ENCODE measurements around the gene CERS2.

The CERS2 gene, protein sequence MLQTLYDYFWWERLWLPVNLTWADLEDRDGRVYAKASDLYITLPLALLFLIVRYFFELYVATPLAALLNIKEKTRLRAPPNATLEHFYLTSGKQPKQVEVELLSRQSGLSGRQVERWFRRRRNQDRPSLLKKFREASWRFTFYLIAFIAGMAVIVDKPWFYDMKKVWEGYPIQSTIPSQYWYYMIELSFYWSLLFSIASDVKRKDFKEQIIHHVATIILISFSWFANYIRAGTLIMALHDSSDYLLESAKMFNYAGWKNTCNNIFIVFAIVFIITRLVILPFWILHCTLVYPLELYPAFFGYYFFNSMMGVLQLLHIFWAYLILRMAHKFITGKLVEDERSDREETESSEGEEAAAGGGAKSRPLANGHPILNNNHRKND

DNA sequence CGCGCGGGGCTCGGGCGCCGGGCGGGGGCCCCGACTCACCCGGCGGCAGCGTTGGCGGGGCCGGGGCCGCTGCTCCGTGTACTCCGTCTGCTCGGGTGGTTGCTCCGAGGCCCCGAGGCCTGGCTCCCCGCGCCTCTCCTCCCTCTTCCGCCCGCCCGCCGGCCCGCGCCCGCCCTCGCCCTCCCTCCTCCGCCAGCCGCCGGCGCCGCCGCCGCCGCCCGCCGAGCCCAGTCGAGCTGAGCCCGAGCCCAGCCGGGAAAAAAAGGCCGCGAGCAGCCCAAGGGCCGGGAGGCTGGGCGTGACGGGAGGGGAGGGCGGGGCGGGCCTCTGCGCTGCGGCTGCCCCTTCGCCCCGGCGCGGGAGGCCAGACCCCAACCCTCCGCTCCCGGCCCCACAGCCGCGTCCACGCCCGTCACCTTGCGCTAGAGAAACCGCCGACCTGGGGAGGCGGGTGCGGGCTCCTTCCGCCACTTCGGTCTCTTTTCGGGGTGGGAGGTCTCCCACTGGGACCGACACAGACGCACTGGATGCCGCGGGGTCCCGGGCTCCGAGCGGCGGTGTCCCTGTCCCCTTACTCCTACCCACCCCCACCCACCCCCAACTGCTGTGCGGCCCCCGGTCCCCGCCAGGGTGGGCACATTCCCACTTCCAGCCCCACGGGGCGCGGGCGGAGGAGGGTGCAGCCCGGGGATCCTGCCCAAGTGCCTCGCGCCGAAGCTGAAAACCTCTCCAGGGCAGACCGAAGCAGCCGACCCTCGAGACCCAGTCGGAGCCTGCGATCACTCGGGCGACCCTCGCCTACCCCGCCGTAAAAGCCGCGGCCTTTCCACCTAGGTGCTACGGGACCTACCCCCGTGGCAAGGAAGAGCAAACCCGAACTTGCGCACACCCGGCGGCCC is at the start of gene CERS2:
CERS2 (minus strand) TSS at position 256 of the 899 bp plus-strand sequence. CDS start 5,745 bp downstream, outside the sequence.
- DNase-seq, result peak; percentile 76

DNA sequence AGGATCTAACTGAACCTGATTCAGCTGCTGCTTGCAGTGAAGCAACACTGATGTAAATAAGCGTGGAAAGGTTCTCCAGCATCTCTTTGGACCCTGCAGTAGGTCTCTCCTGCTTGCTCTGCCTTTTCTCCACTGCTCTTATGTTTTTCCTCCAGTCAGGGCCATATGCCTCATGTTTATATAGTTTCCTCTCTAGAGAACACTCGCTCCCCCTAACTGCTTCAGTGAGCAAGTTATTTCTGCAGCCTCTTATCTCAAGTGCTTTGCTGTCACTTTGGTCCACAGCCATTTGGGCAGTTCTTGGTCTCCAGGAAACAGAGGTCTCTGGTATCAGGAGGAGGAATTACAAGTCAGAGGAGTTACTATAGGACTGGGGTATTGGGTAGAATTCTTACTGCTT is 38.9 kb upstream of the CERS2 start:
- no peak for DNase-seq

DNA sequence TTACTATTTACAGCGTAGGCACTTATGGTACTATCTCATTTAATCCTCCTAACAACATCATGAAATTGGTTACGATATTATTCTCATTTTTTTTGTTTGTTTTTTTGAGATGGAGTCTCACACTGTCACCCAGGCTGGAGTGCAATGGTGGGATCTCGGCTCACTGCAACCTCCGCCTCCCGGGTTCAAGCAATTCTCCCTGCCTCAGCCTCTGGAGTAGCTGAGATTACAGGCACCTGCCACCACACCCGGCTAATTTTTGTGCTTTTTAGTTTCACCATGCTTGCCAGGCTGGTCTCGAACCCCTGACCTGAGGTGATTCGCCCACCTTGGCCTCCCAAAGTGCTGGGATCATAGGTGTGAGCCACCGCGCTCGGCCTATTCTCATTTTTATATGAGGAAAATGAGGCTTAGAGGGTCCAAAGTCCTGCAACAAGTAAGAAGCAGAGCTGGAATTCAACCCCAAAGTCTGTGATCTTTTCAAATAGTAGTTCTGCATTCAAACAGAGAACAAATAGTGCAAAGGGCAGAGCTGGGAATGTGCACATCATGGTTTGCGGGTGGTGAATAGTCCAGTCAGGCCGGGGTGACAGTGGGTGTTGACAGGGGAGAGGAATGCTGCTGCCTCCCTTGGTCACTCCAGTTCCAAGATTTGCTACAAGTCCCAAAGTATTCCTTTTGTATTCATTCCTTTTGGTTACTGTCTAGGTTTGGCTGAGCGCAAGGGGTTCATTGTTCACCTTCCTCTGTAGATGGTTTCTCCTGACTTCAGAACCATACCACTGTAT is 38.2 kb upstream of the CERS2 start:
- DNase-seq, result no peak

DNA sequence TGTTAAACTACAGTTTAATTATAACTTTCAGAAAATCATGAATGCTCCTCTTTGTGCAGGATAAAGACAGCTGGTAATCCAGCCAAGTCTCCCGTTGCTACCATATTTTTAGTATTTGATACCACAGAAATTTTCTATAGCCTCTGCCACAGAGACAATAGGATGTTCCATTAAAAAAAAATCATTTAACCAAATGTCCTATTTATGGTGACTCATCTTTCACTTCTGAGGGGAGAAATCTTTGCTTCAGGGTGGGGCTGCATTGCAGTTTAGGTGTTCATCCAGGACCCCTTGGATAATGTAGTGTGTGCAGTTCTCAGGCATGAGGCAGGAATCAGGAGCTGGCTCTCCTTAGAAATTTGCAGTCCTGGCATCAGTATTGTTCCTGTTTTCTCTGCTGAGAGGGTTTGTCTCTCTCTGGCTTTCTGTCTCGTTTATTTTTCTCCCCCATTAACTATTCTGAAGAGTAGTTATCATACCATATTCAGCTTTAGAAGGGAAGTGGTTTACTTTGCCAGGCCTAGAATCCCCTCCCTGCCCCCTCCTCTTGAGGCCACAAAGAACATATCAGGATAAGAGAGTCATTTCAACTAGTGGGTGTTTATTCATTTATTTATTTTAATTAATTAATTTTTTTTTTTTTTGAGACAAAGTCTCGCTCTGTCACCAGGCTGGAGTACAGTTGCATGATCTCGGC is 36.7 kb upstream of the CERS2 start:
- DNase-seq, result no peak

DNA sequence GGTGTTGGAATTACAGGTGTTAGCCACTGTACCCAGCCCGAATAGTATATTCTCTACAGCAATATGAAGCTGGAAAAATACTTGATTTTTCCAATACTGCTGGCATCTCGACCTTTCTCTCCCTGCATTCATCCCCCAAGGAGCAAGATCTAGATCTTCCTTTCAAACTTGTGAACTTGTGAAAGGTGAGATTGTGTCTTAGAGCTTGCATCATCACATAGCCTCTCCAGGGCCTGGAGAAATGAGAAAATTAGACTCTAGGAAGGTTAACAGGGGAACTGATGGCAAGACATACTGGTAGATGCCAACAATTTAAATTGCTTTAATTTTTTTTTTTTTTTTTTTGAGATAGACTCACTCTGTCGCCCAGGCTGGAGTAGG is 35.7 kb upstream of the CERS2 start:
- DNase-seq, result no peak

DNA sequence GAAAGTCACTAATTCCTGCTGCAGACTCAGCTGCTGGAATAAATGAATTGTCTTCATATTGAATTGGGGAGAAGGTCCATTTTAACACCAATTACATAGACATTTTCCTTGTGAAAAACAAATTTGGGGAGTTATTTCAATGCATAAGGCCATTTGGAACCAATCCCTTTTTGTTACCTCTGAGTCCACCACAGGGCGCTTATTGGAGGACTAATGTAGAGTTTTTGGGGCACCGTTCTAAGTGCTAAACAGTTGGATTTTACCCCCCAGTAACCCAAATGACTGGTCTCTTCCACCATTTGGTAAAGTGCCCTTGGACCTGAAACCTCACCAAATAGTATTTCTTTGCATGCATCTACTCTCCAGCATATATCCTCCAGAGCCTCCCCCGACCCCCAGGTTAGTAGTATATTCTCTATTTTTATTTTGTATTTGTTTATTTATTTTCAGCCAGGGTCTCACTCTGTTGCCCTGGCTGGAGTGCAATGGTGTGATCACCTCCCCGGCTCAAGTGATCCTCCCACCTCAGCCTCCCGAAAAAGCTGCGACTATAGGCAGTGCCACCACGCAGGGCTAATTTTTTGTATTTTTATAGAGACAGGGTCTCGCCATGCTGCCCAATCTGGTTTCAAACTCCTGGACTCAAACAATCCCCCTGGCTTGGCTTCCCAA is 35.2 kb upstream of the CERS2 start:
- no peak for DNase-seq

DNA sequence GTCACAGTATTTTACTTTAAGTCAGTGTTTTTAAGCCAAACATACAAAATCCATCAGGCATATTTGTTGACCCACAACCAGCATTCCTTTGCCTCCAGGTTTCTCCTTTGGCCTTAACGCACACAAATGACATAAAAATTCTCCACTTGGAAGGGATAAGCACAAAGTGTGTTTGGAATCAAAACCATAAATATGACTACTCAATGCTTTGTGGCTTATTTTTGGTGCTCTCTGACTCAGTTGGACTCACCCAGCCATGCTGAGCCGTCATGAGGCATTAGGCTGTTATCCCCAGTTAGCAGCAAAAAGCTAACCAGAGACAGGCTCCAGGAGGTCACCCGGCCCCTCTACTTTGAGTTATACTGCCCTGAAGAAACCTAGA is 34.6 kb upstream of the CERS2 start:
- no peak for DNase-seq

DNA sequence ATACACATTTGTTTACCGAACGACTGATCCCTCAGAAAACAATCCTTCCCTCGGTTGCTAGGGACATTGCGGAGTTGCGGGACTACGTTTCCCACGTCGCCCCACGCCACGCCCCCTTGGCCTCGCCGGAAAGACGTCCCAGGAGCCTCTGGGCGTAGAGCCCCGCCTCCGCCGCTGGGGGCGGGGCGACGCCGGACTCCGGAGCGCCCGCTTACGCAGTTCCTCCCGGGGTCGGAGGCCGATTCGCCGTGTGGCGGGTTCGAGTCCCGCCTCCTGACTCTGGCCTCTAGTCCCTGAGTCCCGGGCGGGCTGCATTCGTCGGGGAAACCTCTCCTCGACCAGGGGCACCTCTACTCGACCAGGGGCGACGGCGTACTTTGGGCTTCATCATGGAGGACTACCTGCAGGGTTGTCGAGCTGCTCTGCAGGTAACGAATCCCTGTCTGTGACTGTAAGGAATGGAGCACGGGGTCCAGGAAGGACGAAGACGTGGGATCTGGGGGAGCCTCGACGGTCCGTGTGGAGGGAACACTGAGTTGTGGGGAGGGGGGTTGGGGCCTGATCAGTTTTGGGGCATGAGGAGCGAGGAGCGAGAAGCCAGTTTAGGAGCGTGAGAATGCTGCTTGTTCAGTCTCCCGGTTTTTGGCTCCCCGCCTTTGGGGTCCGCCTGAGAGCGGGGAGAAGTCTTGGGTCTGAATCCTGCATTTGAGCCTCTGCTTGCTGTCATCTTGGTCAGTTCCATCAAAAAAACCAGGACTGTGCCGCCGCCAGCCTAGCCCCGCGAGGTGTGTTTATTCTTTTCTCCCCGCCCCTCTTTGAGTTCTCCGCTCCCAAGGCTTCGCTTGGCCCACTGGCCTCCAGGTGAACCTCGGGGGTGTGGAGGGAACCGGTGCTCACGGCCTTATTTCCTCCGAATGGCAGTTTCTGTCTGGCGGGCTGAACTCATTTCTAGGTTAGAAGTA is 33.9 kb upstream of the CERS2 start, which contains the start of gene PRUNE1:
PRUNE1 (plus strand) TSS at position 206 of the 962 bp plus-strand sequence; CDS start at position 390, 184 bp downstream.
- peak; percentile 98 for DNase-seq

DNA sequence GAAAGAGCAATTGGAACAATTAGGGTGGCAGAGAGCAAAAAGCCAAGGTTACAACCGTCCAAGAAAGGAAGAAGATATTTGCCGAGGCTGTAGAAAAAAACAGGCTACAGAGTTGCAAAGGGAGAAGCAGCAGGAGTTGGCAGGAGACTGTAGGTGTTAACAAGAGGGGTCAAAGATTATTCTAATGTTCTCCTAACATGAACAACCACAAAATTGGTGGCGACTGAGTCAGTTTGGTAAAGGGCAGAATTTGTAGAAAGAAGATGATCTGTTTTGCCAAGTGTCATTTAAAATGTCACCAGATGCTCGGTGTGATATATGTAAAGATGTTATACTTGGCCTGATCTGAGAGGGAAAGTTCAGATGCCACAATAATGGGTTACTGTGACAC is 33.2 kb upstream of the CERS2 start:
- DNase-seq, result no peak

DNA sequence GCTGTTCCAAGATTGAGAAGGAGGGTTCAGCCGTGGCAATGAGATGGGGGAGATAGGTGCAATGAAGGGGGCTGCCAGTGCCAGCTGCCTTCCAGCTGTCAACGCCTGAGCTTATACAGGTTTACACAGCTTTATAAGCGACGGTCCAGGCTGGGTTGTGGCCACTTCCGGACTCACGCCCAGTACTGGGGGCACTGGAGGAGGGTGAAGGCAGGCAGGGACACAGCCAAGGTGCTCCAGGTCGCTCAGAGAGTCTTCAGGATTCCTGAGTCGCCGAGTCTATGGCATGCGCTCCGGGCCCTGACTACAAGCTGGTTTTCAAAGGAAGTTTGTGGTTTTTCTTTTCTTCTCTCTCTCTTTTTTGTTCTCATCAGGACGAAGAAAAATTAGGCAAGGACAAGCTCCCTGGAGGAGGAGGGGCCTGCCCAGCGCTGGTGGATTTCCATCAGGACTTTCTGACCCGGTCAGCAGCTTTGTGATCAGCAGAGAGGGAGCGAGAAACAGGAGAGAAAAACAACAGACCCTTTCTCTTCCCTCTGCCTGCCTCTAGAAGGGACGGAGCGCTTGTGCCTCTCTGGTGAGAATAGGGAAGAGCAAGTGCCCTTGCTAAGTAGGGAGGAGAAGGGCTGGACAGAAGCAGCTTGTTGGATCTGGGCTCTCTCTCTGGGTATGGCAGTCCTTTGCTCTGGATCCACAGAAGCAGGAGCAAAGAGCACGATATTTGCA is 31.9 kb upstream of the CERS2 start, which contains the start of gene MINDY1:
MINDY1 (minus strand) TSS at position 576 of the 726 bp plus-strand sequence. CDS start 4,285 bp downstream, outside the sequence.
- DNase-seq, result peak; percentile 67

DNA sequence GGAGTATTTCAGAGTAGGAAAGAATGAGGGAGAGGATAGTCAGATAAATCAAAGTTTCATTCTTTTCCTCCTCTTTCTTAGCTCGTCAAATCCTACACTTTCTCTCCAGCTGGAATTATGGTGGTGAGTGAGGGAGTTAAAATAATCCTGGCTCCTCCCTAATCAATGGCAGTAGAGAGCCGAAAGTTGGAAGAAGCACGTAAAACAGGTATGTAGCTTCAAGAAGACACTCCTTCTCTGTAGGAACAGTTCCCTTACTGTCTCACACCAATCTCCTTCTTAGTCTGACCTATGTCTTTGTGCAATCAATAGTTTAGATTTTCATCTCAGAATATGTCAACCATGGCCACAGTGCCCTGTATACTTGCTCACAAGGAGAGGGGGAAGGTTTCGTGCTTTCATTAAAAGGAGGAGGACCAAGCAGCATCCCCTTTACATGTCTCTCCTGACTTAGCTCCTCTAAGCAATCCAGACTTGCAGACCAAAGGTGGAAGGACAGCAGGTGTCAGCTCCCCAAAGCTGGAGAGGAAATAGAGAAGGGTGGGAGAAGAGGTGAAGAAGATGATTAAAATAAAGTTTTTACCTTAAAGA is 31.2 kb upstream of the CERS2 start:
- DNase-seq, result peak; percentile 12

DNA sequence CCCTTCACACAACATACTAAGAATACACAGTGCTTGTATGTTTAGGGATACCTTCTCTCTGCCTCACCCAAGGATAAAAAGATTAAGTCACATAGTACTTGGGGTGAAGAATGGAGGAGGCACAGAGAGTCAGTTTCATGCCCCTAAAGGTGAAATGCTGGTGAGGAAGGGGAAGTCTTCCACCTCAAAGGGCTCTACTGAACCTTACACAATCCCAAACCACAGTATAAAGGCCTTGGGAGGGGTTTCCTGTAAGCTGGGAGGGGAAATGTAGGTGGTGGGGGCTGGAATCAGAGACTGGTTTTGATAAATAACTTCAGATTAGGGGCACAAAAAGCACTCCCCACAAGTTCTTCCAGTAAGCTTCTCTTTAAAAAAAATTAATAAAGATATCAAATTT is 28.5 kb upstream of the CERS2 start:
- peak; percentile 20 for DNase-seq

DNA sequence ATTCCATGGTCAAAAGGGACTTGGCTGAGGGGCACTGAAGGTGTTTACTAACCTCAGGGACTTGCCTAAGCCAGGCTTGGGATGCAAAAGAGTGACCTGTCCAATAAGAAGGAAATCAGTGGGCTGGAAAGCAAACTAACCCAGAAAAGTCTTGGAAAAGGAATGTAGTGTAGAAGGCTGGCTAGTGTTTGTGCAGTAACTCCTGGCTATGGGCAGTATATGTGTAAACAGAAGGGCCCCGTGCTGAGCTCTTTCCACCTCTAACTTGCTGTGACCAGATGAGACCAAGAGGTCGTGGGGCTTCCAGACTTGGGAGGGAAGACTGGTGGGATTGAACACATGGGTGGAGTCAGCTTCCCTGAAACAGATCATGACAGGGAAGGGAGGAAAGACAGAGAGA is 28.0 kb upstream of the CERS2 start:
- no peak for DNase-seq

DNA sequence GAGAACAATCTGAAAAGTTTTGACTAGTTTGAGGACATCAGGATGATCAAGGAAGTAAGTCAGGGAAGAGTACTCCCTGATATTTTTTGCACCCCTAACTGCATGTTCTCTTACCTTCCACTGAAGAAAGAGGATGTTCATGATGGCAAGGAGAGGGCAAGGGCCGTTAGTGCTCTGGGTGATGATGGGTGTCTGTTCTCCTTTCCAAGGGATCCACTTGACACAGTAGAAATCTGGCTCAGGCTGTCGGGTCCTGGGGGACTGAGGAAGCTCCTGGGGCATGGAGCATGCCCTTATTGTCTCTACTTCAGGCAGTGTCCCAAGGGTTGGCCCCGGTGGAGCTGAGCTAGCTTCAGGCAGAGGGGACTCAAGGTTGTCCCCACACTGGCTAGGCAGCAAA is 27.4 kb upstream of the CERS2 start:
- no peak for DNase-seq

DNA sequence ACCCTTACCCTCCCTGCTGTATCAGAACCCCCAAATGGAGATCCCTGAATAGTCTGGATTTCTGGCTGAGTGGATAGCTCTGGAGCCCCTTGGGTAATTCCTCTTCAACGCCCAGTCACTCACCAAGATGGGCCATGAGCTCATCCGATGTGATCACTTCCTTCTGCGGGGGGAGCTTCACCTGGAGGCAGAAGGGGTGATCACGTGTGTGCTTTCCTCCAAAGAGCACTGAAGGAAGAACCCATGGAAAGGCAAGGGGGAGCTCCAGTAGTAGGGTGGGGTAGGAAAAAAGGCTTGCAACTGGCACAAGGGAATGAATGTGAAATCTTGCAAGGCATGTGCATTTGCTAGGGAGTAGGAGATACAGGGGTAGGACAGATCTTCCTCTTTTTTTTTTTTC is 27.0 kb upstream of the CERS2 start:
- DNase-seq, result no peak

DNA sequence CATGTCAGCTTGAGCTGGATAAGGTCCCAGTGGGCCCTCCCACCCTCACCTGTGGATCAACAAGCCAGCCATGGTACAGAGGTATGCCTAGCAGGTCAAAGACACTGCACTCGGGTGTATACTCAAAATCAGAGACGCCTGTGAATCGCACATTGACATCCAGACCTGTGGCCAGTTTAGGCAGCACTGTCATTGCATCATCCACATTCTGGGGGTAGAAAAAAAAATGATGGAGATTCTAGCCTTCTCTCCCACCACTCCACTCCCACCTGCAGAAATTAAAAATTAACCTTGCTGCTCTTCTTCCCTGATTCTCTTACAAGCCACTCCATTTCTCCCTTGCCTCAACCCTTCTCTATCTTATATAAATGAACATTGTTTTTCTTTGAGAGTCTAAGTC is 25.8 kb upstream of the CERS2 start:
- DNase-seq, result no peak

DNA sequence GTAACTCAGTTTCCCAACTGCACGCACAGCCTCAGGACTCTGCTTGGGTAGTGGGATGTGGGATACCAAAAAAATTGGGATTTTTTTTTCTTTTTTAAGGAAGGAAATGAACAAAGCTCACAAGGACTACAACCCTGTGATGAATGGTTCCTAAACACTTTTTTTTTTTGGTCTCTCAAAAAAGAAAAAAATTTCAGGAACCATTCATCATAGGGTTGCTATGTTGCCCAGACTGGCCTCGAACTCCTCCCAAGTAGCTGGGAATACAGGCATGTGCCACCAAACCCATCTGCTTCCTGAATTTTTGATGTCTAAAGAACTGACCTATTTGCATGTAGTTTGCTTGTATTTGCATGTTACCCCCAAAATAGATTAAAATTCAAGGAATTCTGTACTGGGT is 25.3 kb upstream of the CERS2 start:
- no peak for DNase-seq

DNA sequence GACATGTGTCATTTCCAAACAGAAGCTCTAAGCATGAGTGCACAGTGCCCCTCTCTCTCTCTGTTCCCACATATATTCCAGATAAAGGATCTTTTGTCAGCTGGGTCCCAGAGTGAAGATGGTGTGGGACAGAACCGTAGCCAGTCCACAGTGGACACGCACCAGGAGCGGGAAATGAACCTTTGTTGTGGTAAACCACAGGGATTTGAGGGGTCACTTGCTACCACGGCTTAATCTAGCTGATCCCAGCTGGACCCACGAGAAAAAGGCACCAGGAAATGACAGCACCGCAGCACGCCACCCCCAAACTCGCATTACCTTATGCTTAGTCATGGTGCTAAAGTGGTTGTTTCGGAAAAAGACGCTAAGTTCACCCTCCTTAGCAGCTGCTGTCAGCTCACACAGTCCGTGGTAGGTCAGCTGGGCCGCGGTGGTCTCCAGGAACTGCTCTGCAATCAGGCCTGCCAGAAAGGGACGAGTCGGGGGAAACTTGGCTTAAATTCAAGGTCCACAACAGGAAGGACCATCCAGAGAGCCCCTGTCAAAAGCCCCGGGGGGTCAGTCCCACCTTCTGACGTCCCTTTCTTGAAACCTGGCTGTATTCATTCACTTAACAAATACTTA is 24.5 kb upstream of the CERS2 start:
- no peak for DNase-seq

DNA sequence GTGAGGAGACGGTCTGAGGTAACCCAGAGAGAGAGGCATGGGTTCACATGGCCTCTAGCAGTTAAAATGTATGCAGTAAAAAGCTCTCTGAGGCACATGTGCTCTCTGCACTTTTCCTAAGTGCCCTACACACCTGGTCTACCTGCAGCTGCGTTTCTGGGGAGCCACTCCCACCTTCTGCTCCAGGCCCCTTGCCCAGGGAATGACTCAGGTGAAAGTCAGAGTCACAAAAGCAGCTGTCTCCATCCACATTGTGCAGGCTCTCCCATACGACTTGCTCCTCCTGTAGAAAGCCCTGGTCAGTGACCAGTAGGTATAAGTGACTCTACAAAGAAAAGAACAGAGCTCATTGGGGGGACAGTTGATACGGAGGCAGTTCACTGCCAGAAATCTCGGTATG is 23.3 kb upstream of the CERS2 start:
- no peak for DNase-seq
